PC-9 (cell line): ENCODE data around the gene WSCD1. TPM values are rescaled to one million over a fixed set of nuclear protein-coding genes. Genes with fewer than 3 reads are reported as not detected.

Experiments used
- BruUV-seq: library from RNA; stranded (reverse); fragments of 400-500 nt; replicated peaks from 2 replicates; lab custom pipeline; 2021; lab: Mats Ljungman, UMichigan
- CTCF ChIA-PET: fragments of 300-600 bp; sonication (Branson Sonifier 250); formaldehyde crosslinking; loops from one replicate; lab custom pipeline; 2022; ENCODE audit warnings: antibody characterized with exemption; lab: Charles Lee
- POLR2A ChIA-PET: fragments of 300-600 bp; sonication (Branson Sonifier 250); formaldehyde crosslinking; loops from one replicate; lab custom pipeline; 2022; ENCODE audit warnings: antibody characterized with exemption; ENCODE audit not compliant: unreplicated experiment; lab: Charles Lee
- DNase-seq, 2 experiments: peaks; one replicate each; pipeline versions ENCODE4 v3.0.0 to v3.0.0-alpha.2; 2015 to 2022; ENCODE audit warnings: mixed read lengths in 1 of 2
- H2AFZ ChIP-seq: fragments of 200-600 bp; sonication (generic); 2 replicates; pipeline ENCODE4 v1.8.1; 2017; ENCODE audit warnings: antibody characterized with exemption
- H3F3A ChIP-seq: fragments of 200-600 bp; sonication (generic); 2 replicates; pipeline ENCODE4 v1.8.1; 2017; ENCODE audit warnings: antibody characterized with exemption, mild to moderate bottlenecking, low read depth; ENCODE audit not compliant: insufficient read depth
- H3K27ac ChIP-seq: fragments of 200-600 bp; sonication (generic); 2 replicates; pipeline ENCODE4 v1.6.1; 2016; ENCODE audit warnings: mixed run types
- H3K27me3 ChIP-seq: fragments of 200-600 bp; sonication (generic); 2 replicates; pipeline ENCODE4 v1.6.1; 2016; ENCODE audit warnings: low read depth, mixed run types; ENCODE audit not compliant: insufficient read depth
- H3K36me3 ChIP-seq: fragments of 200-600 bp; sonication (generic); 2 replicates; pipeline ENCODE4 v1.6.1; 2016; ENCODE audit warnings: low read depth, mixed run types
- H3K4me1 ChIP-seq: fragments of 200-600 bp; sonication (generic); replicated peaks from 2 replicates; pipeline ENCODE4 v1.6.1; 2016; ENCODE audit warnings: mixed run types; ENCODE audit not compliant: insufficient read depth
- H3K4me2 ChIP-seq: fragments of 200-600 bp; sonication (generic); 2 replicates; pipeline ENCODE4 v1.6.1; 2017; ENCODE audit warnings: mixed run types
- H3K4me3 ChIP-seq: fragments of 200-600 bp; sonication (generic); 2 replicates; pipeline ENCODE4 v1.6.1; 2016; ENCODE audit warnings: mixed run types
- H3K79me2 ChIP-seq: fragments of 200-600 bp; sonication (generic); 2 replicates; pipeline ENCODE4 v1.6.1; 2017; ENCODE audit warnings: low read depth, mixed run types
- H3K9me2 ChIP-seq: fragments of 200-600 bp; sonication (generic); 2 replicates; pipeline ENCODE4 v1.8.1; 2017; ENCODE audit warnings: mild to moderate bottlenecking; ENCODE audit not compliant: insufficient read depth
- H3K9me3 ChIP-seq: fragments of 200-600 bp; sonication (generic); 2 replicates; pipeline ENCODE4 v1.8.1; 2016; ENCODE audit warnings: low read depth; ENCODE audit not compliant: insufficient read depth
- H4K20me1 ChIP-seq: fragments of 200-600 bp; sonication (generic); 2 replicates; pipeline ENCODE4 v1.8.1; 2017; ENCODE audit not compliant: insufficient read depth
- CTCF ChIP-seq: fragments of 200-600 bp; sonication (generic); conservative IDR thresholded peaks from 2 replicates; pipeline ENCODE4 v1.6.1; 2017; ENCODE audit warnings: mixed run types, antibody characterized with exemption, mild to moderate bottlenecking, moderate library complexity
- EZH2 ChIP-seq: fragments of 200-600 bp; sonication (generic); IDR thresholded peaks from 2 replicates; pipeline ENCODE4 v1.8.0; 2017; ENCODE audit warnings: antibody characterized with exemption, low read depth
- intact Hi-C: fragments of 100-400 bp; cut with micrococcal nuclease; formaldehyde crosslinking; loops from one replicate; pipeline ENCODE4 v1.10.0; 2022; ENCODE audit not compliant: unreplicated experiment
- total RNA-seq: library from RNA; stranded (reverse); gene quantifications from 2 replicates; pipeline ENCODE4 v1.2.3, GENCODE V29; 2021

WSCD1 gene
- total RNA-seq, 1 experiment from 2014 or later = not detected

- no peak for DNase-seq
- H3K4me2 ChIP-seq = no peak overlapping the region
- H3K27me3 ChIP-seq = peaks cover 95% of the 10 kb centered on the region
- H3K9me2 ChIP-seq = no peaks in the 10 kb centered on the region
- H3K9me3 ChIP-seq = no peaks in the 10 kb centered on the region
- no peaks in the 10 kb centered on the region for H3K36me3 ChIP-seq
- no peak overlapping the region for H3K27ac ChIP-seq
- intact Hi-C loops = no loop called here
- no TSS peak for BruUV-seq
- ChIA-PET POLR2A (no interaction called here), CTCF (no interaction called here)
- H4K20me1 ChIP-seq = 0 out of 2 replicates have a peak, but pooled peaks cover 4% of the 10 kb centered on the region
- no peaks in the 10 kb centered on the region for H3K4me1 ChIP-seq
- H3K4me3 ChIP-seq = no peak overlapping the region
- H3K79me2 ChIP-seq = no peaks in the 10 kb centered on the region
- no peaks in the 10 kb centered on the region for H3F3A ChIP-seq
- TF ChIP-seq CTCF (no peak), EZH2 (no peak)
- H2AFZ ChIP-seq = no peak overlapping the region
These were observed 15.6 kb downstream of the WSCD1 start for GRCh38 chr17:6085812-6086211.

- H3K36me3 ChIP-seq = no peaks in the 10 kb centered on the region
- no peak overlapping the region for H3K4me3 ChIP-seq
- TF ChIP-seq EZH2 = no peak
- TF ChIP-seq CTCF = no peak
- H3K4me1 ChIP-seq = no peaks in the 10 kb centered on the region
- intact Hi-C loops = no loop called here
- no TSS peak for BruUV-seq
- no peak overlapping the region for H3K4me2 ChIP-seq
- H3K27me3 ChIP-seq = peaks cover 95% of the 10 kb centered on the region
- no peak overlapping the region for H2AFZ ChIP-seq
- no peaks in the 10 kb centered on the region for H3K9me3 ChIP-seq
- no peaks in the 10 kb centered on the region for H3F3A ChIP-seq
- no peaks in the 10 kb centered on the region for H3K79me2 ChIP-seq
- POLR2A ChIA-PET = no interaction called here
- H3K9me2 ChIP-seq = no peaks in the 10 kb centered on the region
- no peak overlapping the region for H3K27ac ChIP-seq
- DNase-seq = no peak
- 0 out of 2 replicates have a peak, but pooled peaks cover 7% of the 10 kb centered on the region for H4K20me1 ChIP-seq
- CTCF ChIA-PET = no interaction called here
These were observed 16.6 kb downstream of the WSCD1 start for GRCh38 chr17:6086603-6087400.

DNA sequence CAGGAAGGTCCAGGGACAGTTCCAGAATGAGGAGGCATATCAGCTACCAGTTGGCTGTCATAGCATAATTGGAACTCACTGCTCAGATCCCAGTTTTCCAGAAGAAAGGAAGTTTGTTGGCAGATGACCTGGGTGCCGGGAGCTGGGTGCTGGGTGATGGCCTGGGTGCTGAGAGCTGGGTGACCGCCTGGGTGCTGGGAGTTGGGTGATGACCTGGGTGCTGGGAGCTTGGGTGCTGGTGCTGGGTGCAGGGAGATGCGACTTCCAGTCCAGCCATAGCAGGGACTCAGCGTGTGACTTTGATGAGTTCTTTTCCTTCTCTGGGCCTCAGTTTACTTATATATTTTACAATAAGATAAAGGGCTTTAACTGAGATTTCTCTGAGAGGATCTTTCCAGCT, 18.0 kb downstream of the WSCD1 start:
- Histone ChIP-seq H3F3A (no peaks in the 10 kb centered on the region), H3K9me3 (no peaks in the 10 kb centered on the region), H3K4me3 (no peak overlapping the region), H4K20me1 (0 out of 2 replicates have a peak, but pooled peaks cover 7% of the 10 kb centered on the region), H3K27ac (no peak overlapping the region), H3K27me3 (peaks cover 95% of the 10 kb centered on the region), H3K4me1 (no peaks in the 10 kb centered on the region), H2AFZ (no peak overlapping the region), H3K4me2 (no peak overlapping the region), H3K36me3 (no peaks in the 10 kb centered on the region), H3K79me2 (no peaks in the 10 kb centered on the region), H3K9me2 (no peaks in the 10 kb centered on the region)
- BruUV-seq = no TSS peak
- TF ChIP-seq EZH2 = no peak
- no peak for TF ChIP-seq CTCF
- DNase-seq = no peak
- ChIA-PET POLR2A (no interaction called here), CTCF (no interaction called here)
- intact Hi-C loops = no loop called here
